ENCODE results near the gene ZNF423.

DNA sequence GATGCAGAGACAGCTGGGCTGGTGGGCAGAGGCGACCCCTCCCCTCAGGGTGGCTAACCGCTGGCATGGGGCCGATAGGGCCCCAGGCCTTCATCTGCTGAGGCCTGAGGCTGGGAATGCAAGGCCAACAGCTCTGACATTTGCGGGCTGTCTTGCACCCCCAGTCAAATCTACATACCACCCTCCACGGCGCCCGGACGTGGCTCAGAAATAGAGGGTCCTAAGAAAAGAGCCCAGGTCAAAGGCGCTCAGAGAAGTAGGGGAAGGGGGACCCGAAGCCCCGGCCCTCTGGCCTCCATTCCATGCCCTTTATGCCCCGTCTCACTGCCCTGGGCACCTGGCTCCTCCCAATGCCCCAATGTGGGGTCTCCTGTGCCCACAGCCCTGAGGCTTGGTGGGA lies 340.1 kb downstream of the ZNF423 start:
- TF ChIP-seq, protein P1, sequence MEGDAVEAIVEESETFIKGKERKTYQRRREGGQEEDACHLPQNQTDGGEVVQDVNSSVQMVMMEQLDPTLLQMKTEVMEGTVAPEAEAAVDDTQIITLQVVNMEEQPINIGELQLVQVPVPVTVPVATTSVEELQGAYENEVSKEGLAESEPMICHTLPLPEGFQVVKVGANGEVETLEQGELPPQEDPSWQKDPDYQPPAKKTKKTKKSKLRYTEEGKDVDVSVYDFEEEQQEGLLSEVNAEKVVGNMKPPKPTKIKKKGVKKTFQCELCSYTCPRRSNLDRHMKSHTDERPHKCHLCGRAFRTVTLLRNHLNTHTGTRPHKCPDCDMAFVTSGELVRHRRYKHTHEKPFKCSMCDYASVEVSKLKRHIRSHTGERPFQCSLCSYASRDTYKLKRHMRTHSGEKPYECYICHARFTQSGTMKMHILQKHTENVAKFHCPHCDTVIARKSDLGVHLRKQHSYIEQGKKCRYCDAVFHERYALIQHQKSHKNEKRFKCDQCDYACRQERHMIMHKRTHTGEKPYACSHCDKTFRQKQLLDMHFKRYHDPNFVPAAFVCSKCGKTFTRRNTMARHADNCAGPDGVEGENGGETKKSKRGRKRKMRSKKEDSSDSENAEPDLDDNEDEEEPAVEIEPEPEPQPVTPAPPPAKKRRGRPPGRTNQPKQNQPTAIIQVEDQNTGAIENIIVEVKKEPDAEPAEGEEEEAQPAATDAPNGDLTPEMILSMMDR (IDR thresholded peaks at IDR 0.05; ENCODE audit: borderline replicate concordance, extremely low read depth, low read length, poor library complexity, severe bottlenecking), result no peak
- no peak for TF ChIP-seq EZH2 (IDR thresholded peaks at IDR 0.05; ENCODE audit: borderline replicate concordance, low read depth, low read length, severe bottlenecking)
